Endothelial cell (in vitro differentiated cells): Measurements from ENCODE around the gene DCN. TPM values are rescaled to one million over a fixed set of nuclear protein-coding genes. Genes with fewer than 3 reads are reported as not detected.

Experiments
- DNase-seq: peaks from one replicate; pipeline ENCODE4 v3.0.0; 2021; ENCODE audit warnings: low spot score
- H3K27ac Mint-ChIP-seq: one replicate; pipeline ENCODE4 v1.8.0; 2021; ENCODE audit warnings: mixed read lengths, inconsistent platforms; ENCODE audit not compliant: unreplicated experiment
- H3K27me3 Mint-ChIP-seq: one replicate; pipeline ENCODE4 v1.8.0; 2021; ENCODE audit warnings: mild to moderate bottlenecking, moderate library complexity, mixed read lengths, inconsistent platforms; ENCODE audit not compliant: unreplicated experiment
- H3K36me3 Mint-ChIP-seq: one replicate; pipeline ENCODE4 v1.8.0; 2021; ENCODE audit warnings: mild to moderate bottlenecking, low read depth, mixed read lengths, inconsistent platforms; ENCODE audit not compliant: unreplicated experiment
- H3K4me1 Mint-ChIP-seq: one replicate; pipeline ENCODE4 v1.8.0; 2021; ENCODE audit warnings: mild to moderate bottlenecking, mixed read lengths, inconsistent platforms; ENCODE audit not compliant: unreplicated experiment
- H3K4me3 Mint-ChIP-seq: one replicate; pipeline ENCODE4 v1.8.0; 2021; ENCODE audit warnings: mild to moderate bottlenecking, mixed read lengths, inconsistent platforms; ENCODE audit not compliant: unreplicated experiment
- H3K9me3 Mint-ChIP-seq: one replicate; pipeline ENCODE4 v1.8.0; 2021; ENCODE audit warnings: mixed read lengths, inconsistent platforms; ENCODE audit not compliant: unreplicated experiment
- CTCF ChIP-seq: fragments of 200-600 bp; sonication (generic); IDR thresholded peaks from one replicate; pipeline ENCODE4 v1.5.0; 2021; ENCODE audit warnings: antibody characterized with exemption; ENCODE audit not compliant: unreplicated experiment
- total RNA-seq: library from RNA; stranded (reverse); fragmentation: NEBNext Ultra II Directional; extraction: Animal tissue kit (Norgen Biotek cat#: 25700); gene quantifications from one replicate; pipeline ENCODE4 v1.2.1, GENCODE V29; 2021; ENCODE audit not compliant: unreplicated experiment

Gene DCN
- total RNA-seq, 1 donor from 2014 or later, result not detected

GRCh38 chr12:91224401-91224800 is 41.8 kb upstream of the DCN start:
- no peak for DNase-seq
- Mint-ChIP-seq H3K9me3 (no peaks in the 10 kb centered on the region), H3K36me3 (no peaks in the 10 kb centered on the region), H3K27me3 (no peaks in the 10 kb centered on the region), H3K27ac (no peak overlapping the region), H3K4me3 (no peak overlapping the region), H3K4me1 (no peaks in the 10 kb centered on the region)
- no peak for TF ChIP-seq CTCF

- H3K27me3 Mint-ChIP-seq, result no peaks in the 10 kb centered on the region
- no peaks in the 10 kb centered on the region for H3K9me3 Mint-ChIP-seq
- no peak for TF ChIP-seq CTCF
- no peak overlapping the region for H3K27ac Mint-ChIP-seq
- no peaks in the 10 kb centered on the region for H3K36me3 Mint-ChIP-seq
- no peaks in the 10 kb centered on the region for H3K4me1 Mint-ChIP-seq
- no peak for DNase-seq
- no peak overlapping the region for H3K4me3 Mint-ChIP-seq
Measured at GRCh38 chr12:91222746-91223145, 40.1 kb upstream of the DCN start.

DNA sequence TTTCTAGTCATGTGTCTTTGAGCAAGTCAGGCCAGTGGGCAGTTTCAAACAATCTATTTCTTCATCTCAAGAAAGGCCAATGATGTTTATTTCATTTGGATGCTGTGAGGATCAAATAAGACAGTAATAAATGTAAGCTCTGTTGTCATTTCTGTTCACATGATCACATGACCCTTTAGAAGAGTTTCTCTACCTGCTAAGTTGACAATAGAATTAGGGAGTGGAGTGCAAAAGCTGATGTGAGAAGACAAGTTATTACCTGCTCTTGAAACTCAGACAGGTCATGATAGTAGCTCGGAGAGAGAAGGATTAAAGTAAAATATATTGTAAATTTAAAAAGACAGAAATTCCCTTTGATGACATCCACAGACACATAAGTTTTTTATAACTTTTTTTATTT is 37.3 kb upstream of the DCN start:
- Mint-ChIP-seq H3K9me3 (no peaks in the 10 kb centered on the region), H3K4me1 (no peaks in the 10 kb centered on the region), H3K27ac (no peak overlapping the region), H3K36me3 (no peaks in the 10 kb centered on the region), H3K27me3 (no peaks in the 10 kb centered on the region), H3K4me3 (no peak overlapping the region)
- TF ChIP-seq CTCF, result no peak
- DNase-seq, result no peak

- no peaks in the 10 kb centered on the region for H3K36me3 Mint-ChIP-seq
- no peaks in the 10 kb centered on the region for H3K4me1 Mint-ChIP-seq
- H3K27ac Mint-ChIP-seq, result no peak overlapping the region
Measured at GRCh38 chr12:91219511-91219910, 36.9 kb upstream of the DCN start.

DNA sequence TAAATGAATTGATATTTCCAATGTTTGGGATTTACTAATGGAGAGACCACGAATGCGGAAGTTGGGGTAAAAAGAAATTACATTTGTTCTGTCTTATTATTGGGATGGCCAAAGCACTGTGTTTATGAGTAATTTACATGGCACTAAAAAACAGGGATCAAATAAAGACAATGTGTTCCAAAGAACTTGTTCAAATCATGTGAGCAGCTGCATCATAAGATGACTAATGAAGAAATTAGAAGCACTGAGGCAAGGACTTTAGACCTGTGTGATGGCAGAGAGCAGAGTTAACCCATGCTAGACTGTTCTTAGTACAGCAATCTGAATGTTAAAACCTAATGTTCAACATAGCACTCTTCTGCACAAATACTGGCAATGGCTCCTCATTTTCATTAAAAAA is 34.3 kb upstream of the DCN start:
- H3K27ac Mint-ChIP-seq, result no peak overlapping the region
- no peak for TF ChIP-seq CTCF
- no peaks in the 10 kb centered on the region for H3K4me1 Mint-ChIP-seq
- no peaks in the 10 kb centered on the region for H3K36me3 Mint-ChIP-seq
- no peaks in the 10 kb centered on the region for H3K9me3 Mint-ChIP-seq
- H3K4me3 Mint-ChIP-seq, result no peak overlapping the region
- DNase-seq, result no peak
- no peaks in the 10 kb centered on the region for H3K27me3 Mint-ChIP-seq

More at GRCh38 chr12:91219511-91219910, 36.9 kb upstream of the DCN start:
- no peak for DNase-seq
- H3K4me3 Mint-ChIP-seq, result no peak overlapping the region
- TF ChIP-seq CTCF, result no peak
- H3K27me3 Mint-ChIP-seq, result no peaks in the 10 kb centered on the region
- H3K9me3 Mint-ChIP-seq, result no peaks in the 10 kb centered on the region
